Upper lobe of left lung (tissue), 4 donors: Measurements from ENCODE around the gene NT5C3A.

Experiments used
- EP300 ChIP-seq, 4 donors: sonication (generic); formaldehyde crosslinking; IDR thresholded peaks; one replicate each; pipeline ENCODE4 v1.5.1; 2017; ENCODE audit warnings: antibody characterized with exemption in 4 of 4, control low read depth in 2 of 4
- POLR2A ChIP-seq, 4 donors: fragments of 450-650 bp; IDR thresholded peaks; one replicate each; pipeline ENCODE4 v1.5.1; 2016 to 2017; ENCODE audit warnings: antibody characterized with exemption in 4 of 4, mild to moderate bottlenecking in 2 of 4
- POLR2AphosphoS5 ChIP-seq, 2 donors: sonication (generic); formaldehyde crosslinking; IDR thresholded peaks; one replicate each; pipeline ENCODE4 v1.5.1; 2017; ENCODE audit warnings: antibody characterized with exemption in 2 of 2
- TF ChIP-seq, protein P1 (sequence below), 6 experiments: fragments of 450-650 bp in 4 of 6; fragments of 200-600 bp in 2 of 6; sonication (generic) in 2 of 6; IDR thresholded peaks; one replicate each; pipeline ENCODE4 v1.5.1; 2016 to 2019; ENCODE audit warnings: antibody characterized with exemption in 6 of 6

DNA sequence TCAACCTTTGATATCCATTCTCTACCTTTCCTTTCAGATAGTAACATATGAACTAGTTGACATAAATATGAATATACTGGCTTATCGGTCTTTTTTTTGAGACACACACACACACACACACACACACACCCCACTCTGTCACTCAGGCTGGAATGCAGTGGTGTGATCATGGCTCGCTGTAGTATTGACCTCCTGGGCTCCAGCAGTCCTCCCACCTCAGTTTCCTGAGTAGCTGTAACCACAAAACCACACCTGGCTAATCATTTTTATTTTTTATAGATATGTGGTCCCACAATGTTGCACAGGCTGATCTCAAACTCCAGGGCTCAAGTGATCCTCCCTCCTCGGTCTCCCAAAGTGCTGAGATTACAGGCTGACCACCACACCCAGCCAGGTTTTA is 14.2 kb upstream of the NT5C3A start:
- TF ChIP-seq, protein P1, sequence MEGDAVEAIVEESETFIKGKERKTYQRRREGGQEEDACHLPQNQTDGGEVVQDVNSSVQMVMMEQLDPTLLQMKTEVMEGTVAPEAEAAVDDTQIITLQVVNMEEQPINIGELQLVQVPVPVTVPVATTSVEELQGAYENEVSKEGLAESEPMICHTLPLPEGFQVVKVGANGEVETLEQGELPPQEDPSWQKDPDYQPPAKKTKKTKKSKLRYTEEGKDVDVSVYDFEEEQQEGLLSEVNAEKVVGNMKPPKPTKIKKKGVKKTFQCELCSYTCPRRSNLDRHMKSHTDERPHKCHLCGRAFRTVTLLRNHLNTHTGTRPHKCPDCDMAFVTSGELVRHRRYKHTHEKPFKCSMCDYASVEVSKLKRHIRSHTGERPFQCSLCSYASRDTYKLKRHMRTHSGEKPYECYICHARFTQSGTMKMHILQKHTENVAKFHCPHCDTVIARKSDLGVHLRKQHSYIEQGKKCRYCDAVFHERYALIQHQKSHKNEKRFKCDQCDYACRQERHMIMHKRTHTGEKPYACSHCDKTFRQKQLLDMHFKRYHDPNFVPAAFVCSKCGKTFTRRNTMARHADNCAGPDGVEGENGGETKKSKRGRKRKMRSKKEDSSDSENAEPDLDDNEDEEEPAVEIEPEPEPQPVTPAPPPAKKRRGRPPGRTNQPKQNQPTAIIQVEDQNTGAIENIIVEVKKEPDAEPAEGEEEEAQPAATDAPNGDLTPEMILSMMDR (IDR thresholded peaks at IDR 0.05), result no peak
- TF ChIP-seq POLR2AphosphoS5 (IDR thresholded peaks at IDR 0.05), result no peak
- TF ChIP-seq POLR2A (IDR thresholded peaks at IDR 0.05), result no peak
- TF ChIP-seq EP300 (IDR thresholded peaks at IDR 0.05), result no peak
